NCI-H1092 (cell line): ENCODE data around the gene ATG16L2.

Experiments
- DNase-seq: peaks from one replicate; lab custom pipeline; 2025; lab: John Stamatoyannopoulos, UW

ATG16L2 gene, protein sequence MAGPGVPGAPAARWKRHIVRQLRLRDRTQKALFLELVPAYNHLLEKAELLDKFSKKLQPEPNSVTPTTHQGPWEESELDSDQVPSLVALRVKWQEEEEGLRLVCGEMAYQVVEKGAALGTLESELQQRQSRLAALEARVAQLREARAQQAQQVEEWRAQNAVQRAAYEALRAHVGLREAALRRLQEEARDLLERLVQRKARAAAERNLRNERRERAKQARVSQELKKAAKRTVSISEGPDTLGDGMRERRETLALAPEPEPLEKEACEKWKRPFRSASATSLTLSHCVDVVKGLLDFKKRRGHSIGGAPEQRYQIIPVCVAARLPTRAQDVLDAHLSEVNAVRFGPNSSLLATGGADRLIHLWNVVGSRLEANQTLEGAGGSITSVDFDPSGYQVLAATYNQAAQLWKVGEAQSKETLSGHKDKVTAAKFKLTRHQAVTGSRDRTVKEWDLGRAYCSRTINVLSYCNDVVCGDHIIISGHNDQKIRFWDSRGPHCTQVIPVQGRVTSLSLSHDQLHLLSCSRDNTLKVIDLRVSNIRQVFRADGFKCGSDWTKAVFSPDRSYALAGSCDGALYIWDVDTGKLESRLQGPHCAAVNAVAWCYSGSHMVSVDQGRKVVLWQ

DNA sequence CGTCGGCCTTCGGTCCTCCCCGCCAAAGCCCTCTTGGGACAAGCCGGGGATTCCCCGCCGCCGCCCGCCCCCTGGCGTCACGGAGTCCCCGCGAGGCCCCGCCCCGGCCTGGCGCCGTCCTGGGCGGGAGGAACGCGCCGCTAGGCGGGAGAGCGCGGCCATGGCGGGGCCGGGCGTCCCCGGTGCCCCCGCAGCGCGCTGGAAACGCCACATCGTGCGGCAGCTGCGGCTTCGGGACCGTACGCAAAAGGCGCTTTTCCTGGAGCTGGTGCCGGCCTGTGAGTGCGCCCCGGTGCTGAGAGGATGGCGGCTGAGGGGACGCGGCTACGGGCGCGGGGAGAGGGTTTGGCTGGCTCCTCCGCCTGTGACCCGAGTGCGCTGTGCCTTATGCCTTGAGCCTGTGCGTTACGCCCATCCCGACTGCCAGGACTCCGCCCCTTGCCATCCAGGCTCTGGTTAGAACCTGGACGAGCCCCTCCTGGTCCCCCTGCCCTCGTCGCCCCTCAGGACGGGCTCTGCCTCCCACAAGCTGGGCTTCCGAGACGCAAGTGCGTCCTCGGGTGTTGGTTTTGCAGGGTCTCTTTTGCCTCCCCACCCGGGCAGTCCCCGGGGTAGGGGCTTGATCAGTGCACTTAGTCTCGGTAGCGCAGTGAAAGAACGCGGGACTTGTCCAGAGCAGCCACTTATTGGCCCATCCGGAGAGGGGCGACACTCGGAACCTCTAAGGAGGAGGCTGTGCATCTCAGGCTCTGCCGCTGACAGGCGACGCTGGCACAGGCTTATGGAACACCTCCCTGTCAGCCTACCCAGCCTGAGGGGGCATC, at the start of gene ATG16L2:
TSS of gene ATG16L2 (plus strand) at position 126 of the 824 bp plus-strand sequence. CDS start at position 161, 35 bp downstream.
- DNase-seq, result peak; percentile 83

GRCh38 chr11:72764503-72764902, 49.7 kb upstream of the ATG16L2 start:
- peak; percentile 39 for DNase-seq

GRCh38 chr11:72766152-72766902, 47.9 kb upstream of the ATG16L2 start:
- DNase-seq, result no peak

- DNase-seq, result no peak
Measured at GRCh38 chr11:72767203-72768062, 46.8 kb upstream of the ATG16L2 start.

- no peak for DNase-seq
Measured at GRCh38 chr11:72768581-72768980, 45.6 kb upstream of the ATG16L2 start.

DNA sequence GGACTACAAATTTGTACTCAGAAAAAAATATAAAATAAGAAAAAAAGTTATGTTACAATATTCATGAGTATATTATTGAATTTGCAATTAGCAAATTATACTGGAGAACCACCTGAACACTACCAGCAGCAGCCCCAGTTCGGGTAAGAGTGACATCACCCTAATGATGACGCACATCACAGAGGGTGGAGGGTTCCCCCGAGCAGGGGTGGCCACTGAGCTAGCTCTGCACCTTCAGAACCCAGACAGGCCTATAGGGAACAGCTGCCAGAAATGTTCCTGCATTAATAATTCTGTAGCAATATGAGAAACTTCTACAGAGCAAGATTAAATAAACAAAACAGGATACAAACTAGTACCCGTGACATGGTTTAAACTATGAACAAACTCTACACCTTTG, 44.5 kb upstream of the ATG16L2 start:
- no peak for DNase-seq

GRCh38 chr11:72770799-72771198, 43.4 kb upstream of the ATG16L2 start:
- no peak for DNase-seq

GRCh38 chr11:72771507-72771906, 42.7 kb upstream of the ATG16L2 start:
- no peak for DNase-seq

GRCh38 chr11:72772059-72772458, 42.2 kb upstream of the ATG16L2 start:
- no peak for DNase-seq

DNA sequence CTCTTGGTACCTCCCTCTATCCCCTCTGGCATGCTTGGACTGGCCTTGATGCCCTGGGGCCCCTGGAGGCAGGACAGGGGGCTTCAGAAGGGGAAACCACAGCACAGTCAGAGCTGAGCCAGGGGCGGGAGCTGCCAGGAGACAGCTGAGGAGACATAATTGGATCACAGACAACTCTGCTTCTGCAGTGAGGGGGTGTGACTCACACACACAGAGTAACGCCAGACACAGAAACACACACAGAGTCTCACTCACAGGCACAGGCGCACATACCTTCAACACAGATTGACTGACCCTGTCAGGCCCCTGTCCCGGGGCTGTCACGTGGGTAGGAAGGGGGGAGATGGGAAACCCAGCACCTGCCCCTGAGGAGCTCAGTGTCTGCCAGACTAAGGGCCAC, 40.9 kb upstream of the ATG16L2 start:
- no peak for DNase-seq

- DNase-seq, result no peak
Measured at GRCh38 chr11:72773696-72774095, 40.5 kb upstream of the ATG16L2 start.

- no peak for DNase-seq
Measured at GRCh38 chr11:72774499-72774898, 39.7 kb upstream of the ATG16L2 start.

- no peak for DNase-seq
Measured at GRCh38 chr11:72775288-72776110, 38.7 kb upstream of the ATG16L2 start.

DNA sequence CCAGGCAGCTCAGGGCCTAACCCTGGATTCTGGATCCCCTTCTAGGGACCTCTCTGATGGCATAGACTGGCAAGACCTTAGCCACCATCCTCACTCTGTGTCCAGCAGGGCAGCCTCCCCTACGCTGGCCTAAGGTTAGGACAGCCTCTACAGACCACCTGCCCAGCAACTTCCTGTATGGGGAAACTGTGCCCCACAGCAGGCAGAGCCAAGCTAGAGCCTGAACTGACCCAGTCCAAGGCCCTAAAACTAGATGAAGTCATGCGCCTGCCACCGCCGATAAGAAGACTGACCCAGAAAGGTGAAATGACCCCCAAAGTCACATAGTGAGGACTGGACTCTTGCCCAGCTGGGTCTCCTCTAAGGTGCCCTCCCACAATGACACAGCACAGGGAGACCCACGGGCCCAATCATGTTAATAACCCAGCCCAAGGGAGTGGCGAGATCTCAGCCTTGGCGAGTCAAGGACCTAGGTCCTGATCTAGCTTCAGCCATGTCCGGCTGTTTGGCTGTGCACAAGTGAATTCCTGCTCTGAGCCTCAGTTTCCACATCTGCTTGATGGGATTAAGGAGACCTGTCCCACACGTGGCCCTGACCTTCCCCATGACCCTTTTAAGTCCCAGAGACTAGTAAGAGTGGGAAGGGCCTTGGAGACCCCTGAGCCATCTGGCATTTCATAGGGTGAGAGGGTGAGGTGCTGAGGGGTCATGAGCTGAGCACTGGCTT, 37.9 kb upstream of the ATG16L2 start:
- DNase-seq, result no peak

GRCh38 chr11:72776844-72777754, 37.1 kb upstream of the ATG16L2 start:
- no peak for DNase-seq

GRCh38 chr11:72777755-72778278, 36.4 kb upstream of the ATG16L2 start:
- no peak for DNase-seq

DNA sequence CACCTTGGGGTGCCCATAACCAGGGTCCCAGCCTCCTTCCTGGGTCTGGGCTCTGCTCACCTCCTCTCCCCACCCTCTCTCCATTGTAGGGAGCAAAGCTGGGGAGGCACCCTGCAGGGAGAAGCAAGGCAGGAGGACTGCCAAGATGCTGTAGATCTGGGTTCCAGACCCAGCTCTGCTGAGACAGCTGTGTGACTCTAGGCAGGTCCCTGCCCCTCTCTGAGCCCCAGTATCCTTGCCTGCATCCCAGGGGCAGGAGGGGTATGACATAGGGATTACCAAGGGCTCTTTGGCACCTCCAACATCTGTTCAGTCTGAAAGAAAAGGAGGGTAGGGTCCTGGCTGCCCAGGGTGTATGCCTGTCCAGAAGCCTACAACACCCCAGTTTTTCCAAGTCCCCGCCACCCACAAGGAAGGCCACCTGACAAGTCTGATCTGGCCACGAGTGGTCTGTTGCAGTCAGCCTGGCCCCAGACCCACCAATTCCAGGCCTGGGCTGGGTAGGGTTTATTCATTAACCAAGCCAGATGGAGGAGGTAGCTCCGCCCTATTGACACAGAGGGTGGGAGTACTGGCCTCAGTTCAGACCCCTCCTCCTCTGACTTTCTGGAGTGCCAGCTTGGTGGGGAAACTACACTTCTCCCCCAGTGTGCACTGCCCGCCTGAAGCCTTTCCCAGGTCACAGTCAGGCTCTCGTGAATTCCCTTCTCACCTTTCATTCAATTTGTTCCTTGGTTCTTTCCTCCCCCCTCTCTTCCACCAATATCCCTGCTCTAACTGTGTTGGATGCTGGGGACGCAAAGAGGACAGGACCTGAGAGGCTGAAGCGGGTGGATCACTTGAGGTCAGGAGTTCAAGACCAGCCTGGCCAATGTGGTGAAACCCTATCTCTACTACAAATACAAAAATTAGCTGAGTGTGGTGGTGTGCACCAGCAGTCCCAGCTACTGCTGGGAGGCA, 35.4 kb upstream of the ATG16L2 start:
- no peak for DNase-seq
